Amniotic stem cell (primary cell): ENCODE measurements around the gene RPS4Y2.

Experiments
- DNase-seq: peaks from one replicate; lab custom pipeline; 2025; lab: John Stamatoyannopoulos, UW

The RPS4Y2 gene

GRCh38 chrY:20755808-20756207 lies at the start of gene RPS4Y2:
RPS4Y2 (plus strand) TSS chrY:20756108; CDS start chrY:20756164, 56 bp downstream.
- DNase-seq = no peak

GRCh38 chrY:20714391-20714790 lies 41.5 kb upstream of the RPS4Y2 start:
- no peak for DNase-seq

- DNase-seq = no peak
Observed at GRCh38 chrY:20726184-20726907, 29.6 kb upstream of the RPS4Y2 start.

- no peak for DNase-seq
Observed at GRCh38 chrY:20735200-20735599, 20.7 kb upstream of the RPS4Y2 start.

GRCh38 chrY:20739806-20740205 lies 16.1 kb upstream of the RPS4Y2 start:
- no peak for DNase-seq

- DNase-seq = no peak
Observed at GRCh38 chrY:20740609-20741008, 15.3 kb upstream of the RPS4Y2 start.

- DNase-seq = no peak
Observed at GRCh38 chrY:20745060-20745459, 10.8 kb upstream of the RPS4Y2 start.

- no peak for DNase-seq
Observed at GRCh38 chrY:20746919-20747318, 9.0 kb upstream of the RPS4Y2 start.

- no peak for DNase-seq
Observed at GRCh38 chrY:20763869-20764268, 8.0 kb downstream of the RPS4Y2 start.

- DNase-seq = no peak
Observed at GRCh38 chrY:20765117-20765516, 9.2 kb downstream of the RPS4Y2 start.

GRCh38 chrY:20770755-20771154 lies 14.8 kb downstream of the RPS4Y2 start:
- no peak for DNase-seq

- no peak for DNase-seq
Observed at GRCh38 chrY:20776104-20776503, 20.2 kb downstream of the RPS4Y2 start.

- DNase-seq = no peak
Observed at GRCh38 chrY:20780104-20780654, 24.3 kb downstream of the RPS4Y2 start.

GRCh38 chrY:20780776-20781175 lies 24.9 kb downstream of the RPS4Y2 start:
- no peak for DNase-seq

- DNase-seq = no peak
Observed at GRCh38 chrY:20781408-20781807, 25.5 kb downstream of the RPS4Y2 start.

GRCh38 chrY:20784965-20785364 lies 29.1 kb downstream of the RPS4Y2 start:
- no peak for DNase-seq

- DNase-seq = no peak
Observed at GRCh38 chrY:20787076-20787475, 31.2 kb downstream of the RPS4Y2 start.

- no peak for DNase-seq
Observed at GRCh38 chrY:20798351-20799049, 42.6 kb downstream of the RPS4Y2 start.

GRCh38 chrY:20802659-20803058 lies 46.8 kb downstream of the RPS4Y2 start:
- DNase-seq = no peak

GRCh38 chrY:20806243-20806642 lies 50.3 kb downstream of the RPS4Y2 start:
- no peak for DNase-seq

GRCh38 chrY:20813459-20813858 lies 57.6 kb downstream of the RPS4Y2 start:
- DNase-seq = no peak

GRCh38 chrY:20814794-20815193 lies 58.9 kb downstream of the RPS4Y2 start:
- no peak for DNase-seq

- no peak for DNase-seq
Observed at GRCh38 chrY:20817067-20817466, 61.2 kb downstream of the RPS4Y2 start.
